GM21447 (cell line): ENCODE measurements around the gene C9orf85.
"Not testable (repeated sequence)": the region's sequence is repeated elsewhere in the genome, so short reads cannot be mapped to it uniquely, and the experiment has no call there.

Source experiments
- ATAC-seq: cut with Tn5 transposase; IDR thresholded peaks from one replicate; pipeline ENCODE4 v1.9.1; 2021; ENCODE audit not compliant: unreplicated experiment

The C9orf85 gene

GRCh38 chr9:71937070-71937625 is 25.7 kb downstream of the C9orf85 start:
- ATAC-seq = no peak

GRCh38 chr9:71937898-71938297 is 26.5 kb downstream of the C9orf85 start:
- ATAC-seq = no peak

- no peak for ATAC-seq
Observed at GRCh38 chr9:71941060-71941568, 29.7 kb downstream of the C9orf85 start.

GRCh38 chr9:71941998-71942567 is 30.6 kb downstream of the C9orf85 start:
- ATAC-seq = no peak

- no peak for ATAC-seq
Observed at GRCh38 chr9:71944754-71945375, 33.4 kb downstream of the C9orf85 start.

- not testable (repeated sequence) for ATAC-seq
Observed at GRCh38 chr9:71954652-71955051, 43.2 kb downstream of the C9orf85 start.

- ATAC-seq = peak; percentile 53
Observed at GRCh38 chr9:71955300-71955915, 44.0 kb downstream of the C9orf85 start.

- no peak for ATAC-seq
Observed at GRCh38 chr9:71962328-71962727, 50.9 kb downstream of the C9orf85 start.

GRCh38 chr9:71963471-71963996 is 52.1 kb downstream of the C9orf85 start:
- not testable (repeated sequence) for ATAC-seq

GRCh38 chr9:71965403-71965802 is 54.0 kb downstream of the C9orf85 start:
- no peak for ATAC-seq

GRCh38 chr9:71966601-71967000 is 55.2 kb downstream of the C9orf85 start:
- ATAC-seq = no peak

- ATAC-seq = no peak
Observed at GRCh38 chr9:71968541-71969090, 57.2 kb downstream of the C9orf85 start.

- ATAC-seq = no peak
Observed at GRCh38 chr9:71975833-71976232, 64.4 kb downstream of the C9orf85 start.

- no peak for ATAC-seq
Observed at GRCh38 chr9:71977003-71977402, 65.6 kb downstream of the C9orf85 start.

- no peak for ATAC-seq
Observed at GRCh38 chr9:71980266-71981190, 69.1 kb downstream of the C9orf85 start.

GRCh38 chr9:71981944-71982343 is 70.5 kb downstream of the C9orf85 start:
- ATAC-seq = no peak

- ATAC-seq = no peak
Observed at GRCh38 chr9:71984403-71984802, 73.0 kb downstream of the C9orf85 start.

- no peak for ATAC-seq
Observed at GRCh38 chr9:71984831-71985281, 73.4 kb downstream of the C9orf85 start.

- no peak for ATAC-seq
Observed at GRCh38 chr9:71985297-71985911, 74.0 kb downstream of the C9orf85 start.

GRCh38 chr9:71986900-71987299 is 75.5 kb downstream of the C9orf85 start:
- ATAC-seq = no peak
